Fibroblast of skin of left quadriceps (primary cell): Measurements from ENCODE around the gene BYSL.

ENCODE experiments used
- DNase-seq, 2 experiments: peaks; one replicate each; pipeline ENCODE4 v3.0.0-alpha.2; 2013; ENCODE audit warnings: low read depth in 2 of 2

The BYSL gene

DNA sequence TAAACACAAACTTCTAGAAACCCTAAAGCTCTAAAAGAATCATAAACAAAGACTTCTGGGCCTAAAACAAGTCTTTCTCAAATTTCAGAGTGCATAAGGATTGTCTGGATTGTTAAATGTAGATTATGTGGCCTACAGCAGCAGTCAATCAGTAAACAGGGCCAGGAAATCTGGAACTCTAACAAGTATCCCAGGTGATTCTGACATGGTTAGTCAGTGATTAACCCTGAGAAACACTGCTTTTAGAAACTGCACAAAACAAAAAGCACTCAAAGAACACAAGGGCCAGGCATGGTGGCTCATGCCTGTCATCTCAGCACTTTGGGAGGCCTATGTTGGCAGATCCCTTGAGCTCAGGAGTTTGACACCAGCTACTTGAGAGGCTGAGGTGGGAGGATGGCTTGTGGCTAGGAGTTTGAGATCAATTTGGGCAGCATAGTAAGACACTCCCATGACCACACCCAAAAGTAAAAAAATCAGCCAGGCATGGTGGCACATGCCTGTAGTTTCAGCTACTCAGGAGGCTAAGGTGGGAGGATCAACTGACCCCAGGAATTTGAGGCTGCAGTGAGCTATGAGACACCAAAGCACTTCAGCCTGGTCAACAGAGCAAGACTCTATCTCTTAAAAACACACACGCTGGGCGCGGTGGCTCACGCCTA, 6.3 kb upstream of the BYSL start:
- no peak for DNase-seq

DNA sequence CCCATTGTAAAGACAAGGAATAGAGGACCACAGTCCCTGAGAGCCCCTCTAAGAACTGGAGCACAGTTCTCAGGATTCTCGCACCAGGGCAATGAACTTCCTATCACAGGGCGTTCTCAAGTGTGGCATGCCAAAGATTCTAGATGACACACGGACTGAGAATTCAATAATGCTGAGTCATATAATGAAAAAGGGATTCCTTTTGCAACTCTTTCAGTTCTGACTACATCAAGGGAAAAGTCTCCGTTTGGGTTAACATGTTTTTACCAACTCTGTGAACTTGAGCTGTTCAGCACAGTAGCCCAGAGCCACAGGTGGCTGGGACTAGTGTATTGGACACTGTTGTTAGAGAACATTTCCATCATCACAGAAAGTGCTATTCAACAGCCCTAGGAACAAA, 3.8 kb upstream of the BYSL start:
- peak; percentile 86 to 87 for DNase-seq

DNA sequence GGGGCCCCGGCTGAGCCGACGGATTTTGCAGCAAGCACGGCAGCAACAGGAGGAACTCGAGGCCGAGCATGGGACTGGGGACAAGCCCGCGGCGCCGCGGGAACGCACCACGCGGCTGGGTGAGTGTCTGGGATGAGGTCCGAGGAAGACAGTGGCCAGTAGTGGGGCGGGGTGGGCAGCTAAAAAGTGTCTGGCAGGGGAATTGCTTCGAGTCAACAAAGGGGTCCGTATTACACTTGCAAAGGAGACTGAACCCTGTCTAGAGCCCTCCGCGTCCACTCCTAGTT, 356 bp downstream of the BYSL start:
- DNase-seq = no peak

DNA sequence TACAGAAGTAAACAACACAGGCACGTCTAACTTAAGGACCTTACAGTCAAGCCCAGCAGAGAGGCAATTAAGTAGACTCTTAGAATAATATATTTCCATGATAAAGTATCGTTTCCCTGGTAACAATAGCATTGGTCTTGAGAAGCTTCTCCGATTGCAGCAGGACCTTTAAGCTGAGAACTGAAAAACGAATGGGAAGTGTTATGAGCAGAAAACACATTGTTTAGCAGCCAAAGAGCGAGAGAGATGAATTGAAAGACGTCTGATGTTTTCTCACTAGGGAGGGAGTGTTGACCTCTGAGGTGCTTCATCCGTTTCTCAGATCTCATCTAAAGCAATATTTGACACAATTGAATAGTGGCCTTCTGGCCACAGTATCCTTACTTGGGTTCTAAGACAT, 855 bp downstream of the BYSL start:
- DNase-seq = no peak

DNA sequence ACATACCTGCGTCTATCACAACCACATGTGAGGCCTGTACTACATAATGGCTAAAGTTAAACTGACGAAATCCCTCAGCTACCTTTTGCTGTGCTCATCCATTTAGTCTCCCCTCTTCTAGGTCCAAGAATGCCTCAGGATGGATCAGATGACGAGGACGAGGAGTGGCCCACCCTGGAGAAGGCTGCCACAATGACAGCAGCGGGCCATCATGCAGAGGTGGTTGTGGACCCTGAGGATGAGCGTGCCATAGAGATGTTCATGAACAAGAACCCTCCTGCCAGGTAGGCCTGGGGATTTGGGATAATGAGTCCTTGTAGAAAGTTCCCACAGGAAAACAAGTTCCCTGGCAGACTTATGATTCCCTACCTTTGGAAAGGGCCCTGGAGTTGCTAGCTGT, 6.0 kb downstream of the BYSL start:
- no peak for DNase-seq

DNA sequence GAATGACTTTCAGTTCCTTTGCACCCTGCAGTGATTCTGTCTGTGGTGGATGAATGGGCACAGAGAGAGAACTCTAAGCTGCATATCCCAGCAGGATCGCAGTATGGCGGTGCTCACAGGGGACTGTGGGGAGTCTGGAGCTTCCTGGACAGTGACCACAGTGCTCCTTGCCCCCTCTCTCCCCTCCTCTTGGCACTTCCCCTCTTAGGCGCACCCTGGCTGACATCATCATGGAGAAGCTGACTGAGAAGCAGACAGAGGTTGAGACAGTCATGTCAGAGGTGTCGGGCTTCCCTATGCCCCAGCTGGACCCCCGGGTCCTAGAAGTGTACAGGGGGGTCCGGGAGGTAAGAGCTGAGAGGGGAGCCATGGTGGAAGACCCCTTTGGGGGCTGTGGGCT, 8.6 kb downstream of the BYSL start:
- no peak for DNase-seq

DNA sequence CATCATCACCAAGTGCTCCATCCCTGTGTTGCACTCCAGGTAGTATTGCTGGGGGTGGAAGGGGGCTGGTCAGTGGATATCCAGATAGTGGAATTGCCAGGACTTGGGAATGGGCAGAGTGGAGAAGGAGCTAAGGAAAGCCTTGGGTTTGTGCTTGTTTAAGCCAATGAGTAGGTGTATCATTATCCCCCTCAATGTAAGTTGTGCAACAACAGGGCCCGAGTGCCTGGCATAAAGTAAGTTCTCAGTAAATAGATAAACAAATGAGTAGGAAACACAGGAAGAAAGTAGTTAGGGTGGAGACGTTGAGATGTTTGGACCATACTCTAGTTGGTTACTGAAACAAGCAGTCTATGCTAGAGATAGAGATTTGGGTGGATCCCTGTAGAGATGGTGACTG, 10.5 kb downstream of the BYSL start:
- DNase-seq = no peak

DNA sequence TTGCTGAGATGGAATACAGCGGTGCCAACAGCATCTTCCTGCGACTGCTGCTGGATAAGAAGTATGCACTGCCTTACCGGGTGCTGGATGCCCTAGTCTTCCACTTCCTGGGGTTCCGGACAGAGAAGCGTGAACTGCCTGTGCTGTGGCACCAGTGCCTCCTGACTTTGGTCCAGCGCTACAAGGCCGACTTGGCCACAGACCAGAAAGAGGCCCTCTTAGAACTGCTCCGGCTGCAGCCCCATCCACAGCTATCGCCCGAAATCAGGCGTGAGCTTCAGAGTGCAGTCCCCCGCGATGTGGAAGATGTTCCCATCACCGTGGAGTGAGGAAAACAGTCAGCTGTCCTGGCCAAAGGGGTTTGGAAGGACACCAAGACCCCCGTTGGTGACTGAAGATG, 11.1 kb downstream of the BYSL start:
- DNase-seq = no peak

DNA sequence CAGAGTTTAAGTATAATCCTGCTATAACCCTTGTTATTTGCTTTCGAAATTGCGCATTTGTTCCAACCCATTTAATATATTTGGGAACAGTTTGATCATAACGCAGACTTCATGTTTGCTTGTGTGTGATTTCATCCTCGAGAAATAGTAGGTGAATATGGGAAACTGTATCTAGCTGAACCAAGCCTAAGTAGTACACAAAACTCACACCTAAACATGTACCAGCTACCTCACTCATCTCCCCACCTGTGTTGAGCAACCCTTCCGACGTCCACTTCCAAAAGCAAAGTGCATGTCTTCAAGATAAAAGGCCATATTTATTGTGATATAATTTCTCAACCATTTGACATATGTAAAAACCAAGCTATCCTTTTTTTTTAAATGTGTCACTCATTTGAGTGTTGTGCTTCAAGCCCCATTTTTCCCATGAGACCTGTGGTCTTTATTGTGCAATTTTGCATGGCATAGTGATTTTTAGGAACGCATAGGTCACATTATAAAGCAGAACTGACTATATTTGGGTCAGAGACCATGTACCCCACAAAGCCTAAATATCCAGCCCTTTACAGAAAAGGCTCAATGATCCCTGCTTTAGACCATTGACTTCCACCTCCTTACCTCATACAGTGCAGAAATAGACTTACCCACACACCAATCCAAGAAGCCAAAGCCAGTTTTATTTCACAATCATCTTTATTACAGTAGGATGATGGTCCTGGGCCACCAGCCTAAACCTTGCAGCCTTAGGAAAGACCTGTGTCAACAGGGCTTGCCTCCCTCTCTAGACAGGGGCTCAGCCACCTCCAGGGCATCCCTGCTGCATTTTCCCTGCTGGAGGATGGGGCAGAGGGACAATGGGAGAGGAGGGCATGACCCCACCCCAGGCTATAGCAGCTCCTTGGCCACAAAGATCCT, 13.2 kb downstream of the BYSL start:
- no peak for DNase-seq

DNA sequence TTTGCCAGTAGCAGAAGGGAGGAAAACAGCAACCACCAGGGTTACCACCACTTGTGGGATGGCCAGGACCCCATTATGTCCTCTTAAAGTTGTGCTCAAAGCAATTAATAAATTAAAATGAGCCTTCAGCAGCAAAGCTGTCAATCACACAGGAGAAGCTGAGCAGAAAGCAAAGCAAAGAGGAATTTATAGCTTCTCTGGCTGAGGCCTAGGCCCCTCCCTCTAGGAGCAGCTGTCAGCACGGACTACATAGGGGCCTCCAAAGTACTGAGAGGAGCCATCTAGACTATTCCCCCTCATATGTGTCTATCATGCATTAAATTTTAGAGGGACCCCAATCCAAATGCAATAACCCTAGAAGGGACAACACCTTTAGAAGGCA, 13.9 kb downstream of the BYSL start:
- DNase-seq = no peak

DNA sequence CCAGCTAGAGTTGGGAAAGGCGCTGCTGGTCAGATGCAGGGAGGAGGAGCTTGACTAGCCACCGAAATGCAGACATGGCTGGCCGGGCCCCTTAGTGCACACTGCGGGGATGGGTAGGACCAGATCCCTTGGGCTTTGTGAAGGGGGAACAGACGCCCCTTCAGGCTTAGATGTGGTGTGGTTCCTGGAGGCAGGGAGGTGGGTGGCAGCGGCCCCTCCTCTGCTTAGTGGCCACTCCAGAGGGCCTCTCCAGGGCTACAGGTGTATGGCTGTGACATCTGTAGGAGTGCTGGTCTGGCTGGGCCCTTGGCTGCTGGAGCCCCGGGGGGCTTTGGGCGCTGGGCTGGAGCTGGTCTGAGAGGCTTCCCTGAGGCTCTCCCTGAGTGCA, 14.4 kb downstream of the BYSL start:
- no peak for DNase-seq

DNA sequence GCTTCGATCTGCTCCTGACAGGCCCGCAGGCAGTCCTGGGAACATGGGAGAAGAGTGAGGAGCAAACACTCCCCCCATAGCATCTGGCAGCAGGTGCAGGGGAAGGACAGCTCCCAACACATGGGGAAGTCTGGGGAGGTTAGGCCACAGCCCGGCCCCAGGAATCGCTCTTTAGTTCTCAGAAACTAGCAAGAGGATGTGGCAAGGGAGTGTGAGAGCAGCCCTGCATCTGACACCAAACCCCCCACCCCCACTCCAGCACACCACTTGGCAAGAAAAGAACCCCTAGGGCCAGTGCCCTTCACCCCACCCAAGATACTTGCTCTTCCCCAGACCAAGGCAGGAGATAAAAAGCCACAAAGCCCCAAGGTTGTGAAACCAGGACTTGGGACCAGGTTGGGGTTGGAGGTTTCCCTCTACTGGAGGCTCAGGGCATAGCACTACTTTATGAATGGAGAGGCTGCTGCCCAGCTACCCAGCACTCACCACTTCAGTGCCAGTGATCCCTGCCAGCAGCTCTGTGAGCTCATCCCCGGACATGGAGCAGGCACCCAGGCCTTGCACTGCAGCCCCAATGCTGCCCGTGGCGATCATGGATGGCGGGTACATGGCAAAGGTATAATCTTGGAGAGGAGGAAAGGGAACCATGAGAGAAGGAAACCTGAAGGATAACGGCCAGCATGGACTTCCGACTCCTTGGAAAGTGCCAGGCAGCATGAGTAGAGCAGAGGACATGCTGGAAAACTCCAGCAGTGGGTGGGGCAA, 15.0 kb downstream of the BYSL start:
- DNase-seq = peak; percentile 57 to 61

DNA sequence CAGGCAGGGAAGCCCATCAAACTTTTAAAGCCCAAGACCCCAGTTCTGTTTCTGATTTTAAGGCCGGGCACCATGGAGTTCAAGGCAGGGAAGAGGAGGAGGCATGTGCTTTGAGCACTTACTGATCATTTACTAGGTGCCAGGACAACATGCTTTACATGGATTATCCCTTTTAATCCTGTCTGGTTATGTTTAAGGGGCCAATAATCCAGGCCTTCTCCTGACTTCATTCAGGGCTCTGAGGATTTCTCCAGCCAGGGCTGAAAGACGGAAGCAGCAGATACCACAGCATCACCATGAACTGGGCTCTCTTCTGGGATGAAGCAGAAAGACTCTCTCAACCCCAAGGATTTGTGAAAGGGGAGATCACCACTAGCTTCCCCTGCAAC, 16.2 kb downstream of the BYSL start:
- no peak for DNase-seq

DNA sequence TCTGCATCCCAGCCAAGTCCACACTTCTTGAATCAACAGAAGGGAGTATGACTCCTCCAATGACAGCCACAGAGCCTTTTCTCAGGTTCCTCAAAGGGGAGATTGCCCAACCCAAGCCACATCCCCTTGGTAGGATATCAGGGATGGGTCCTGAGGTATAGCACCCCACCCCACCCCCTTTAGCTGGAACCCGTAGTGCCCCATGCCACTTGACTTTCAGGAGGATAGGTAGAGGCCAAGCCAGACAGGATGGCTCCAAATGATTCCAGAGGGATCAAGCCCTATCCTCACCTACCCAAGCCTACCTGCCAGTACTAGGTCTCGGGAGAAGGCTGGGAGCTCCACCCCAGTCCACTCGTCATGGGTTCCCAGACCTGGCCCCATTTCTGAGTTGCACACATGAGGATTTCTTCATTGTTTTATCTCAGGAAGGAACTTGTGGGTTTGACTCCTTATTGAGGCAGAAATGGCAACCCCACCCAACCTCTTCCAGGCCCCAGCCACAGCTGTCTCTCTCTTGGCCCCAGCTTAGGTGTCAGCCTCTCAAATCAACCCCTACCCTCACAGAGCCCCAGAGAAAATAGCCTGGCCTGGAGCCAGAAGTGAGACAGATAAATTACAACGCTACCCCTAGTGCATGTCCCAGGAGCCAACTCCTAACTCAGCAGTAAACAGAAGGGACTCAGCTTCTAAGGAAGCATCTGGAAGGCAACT, 16.7 kb downstream of the BYSL start:
- DNase-seq = no peak

DNA sequence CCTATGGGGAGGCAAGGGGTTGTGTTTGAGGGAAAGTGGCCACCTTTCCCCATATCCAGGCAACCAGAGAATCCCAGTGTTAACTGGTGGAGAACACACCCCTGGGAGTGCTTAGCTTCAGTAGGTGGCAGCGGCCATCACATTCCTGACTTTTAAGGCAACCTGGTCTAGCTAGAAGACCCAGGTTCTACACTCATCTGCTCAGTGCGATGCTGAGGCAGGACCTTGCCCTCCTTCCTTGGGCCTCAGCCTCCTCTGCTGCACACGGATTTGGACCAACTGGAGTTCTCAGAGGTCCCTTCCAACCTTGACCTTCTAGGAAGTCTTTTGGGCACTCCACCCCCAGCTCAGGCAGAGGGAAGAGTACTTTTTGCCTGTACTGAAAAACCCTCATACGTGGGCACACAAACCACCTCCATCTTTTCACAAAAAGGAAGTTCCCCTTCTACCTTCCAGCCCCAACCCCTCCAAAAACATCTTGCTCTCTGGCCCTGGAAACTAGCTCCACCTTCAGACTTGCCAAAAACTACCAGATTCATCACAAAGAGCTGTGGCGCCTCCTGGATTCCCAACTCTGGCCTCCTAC, 17.4 kb downstream of the BYSL start:
- DNase-seq = no peak

DNA sequence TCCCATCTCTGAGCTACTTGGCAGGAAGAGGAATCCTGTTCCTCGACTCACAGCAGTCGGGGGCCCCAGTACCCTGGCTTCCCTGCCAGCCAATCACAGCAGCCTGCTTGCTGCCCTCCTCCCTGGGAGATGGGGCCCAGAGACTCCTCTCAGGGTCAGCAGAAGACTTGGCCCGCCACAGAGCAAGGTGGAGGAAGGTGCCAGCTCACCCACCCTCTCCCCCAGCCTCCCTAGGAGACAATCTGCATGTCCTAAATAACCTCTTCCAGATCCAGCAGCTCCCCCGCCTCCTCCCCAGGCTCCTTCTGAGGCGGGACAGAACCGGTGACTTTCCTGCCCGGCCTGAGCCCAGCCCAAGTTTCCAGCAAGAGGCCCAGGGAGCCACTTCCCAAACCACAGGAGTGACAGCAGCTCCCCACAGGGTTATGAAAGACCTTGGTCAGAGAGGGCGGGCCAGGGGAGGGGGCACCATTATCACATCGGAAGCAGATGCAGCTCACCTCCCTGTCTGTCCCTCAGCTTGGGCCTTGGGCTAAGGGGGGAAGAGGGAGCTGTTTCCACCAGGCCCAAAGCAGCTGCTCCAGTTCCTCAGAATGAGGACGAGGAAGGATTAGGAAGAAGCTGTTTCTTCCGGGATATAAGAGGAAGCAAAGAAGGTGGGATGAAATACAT, 18.0 kb downstream of the BYSL start:
- no peak for DNase-seq

DNA sequence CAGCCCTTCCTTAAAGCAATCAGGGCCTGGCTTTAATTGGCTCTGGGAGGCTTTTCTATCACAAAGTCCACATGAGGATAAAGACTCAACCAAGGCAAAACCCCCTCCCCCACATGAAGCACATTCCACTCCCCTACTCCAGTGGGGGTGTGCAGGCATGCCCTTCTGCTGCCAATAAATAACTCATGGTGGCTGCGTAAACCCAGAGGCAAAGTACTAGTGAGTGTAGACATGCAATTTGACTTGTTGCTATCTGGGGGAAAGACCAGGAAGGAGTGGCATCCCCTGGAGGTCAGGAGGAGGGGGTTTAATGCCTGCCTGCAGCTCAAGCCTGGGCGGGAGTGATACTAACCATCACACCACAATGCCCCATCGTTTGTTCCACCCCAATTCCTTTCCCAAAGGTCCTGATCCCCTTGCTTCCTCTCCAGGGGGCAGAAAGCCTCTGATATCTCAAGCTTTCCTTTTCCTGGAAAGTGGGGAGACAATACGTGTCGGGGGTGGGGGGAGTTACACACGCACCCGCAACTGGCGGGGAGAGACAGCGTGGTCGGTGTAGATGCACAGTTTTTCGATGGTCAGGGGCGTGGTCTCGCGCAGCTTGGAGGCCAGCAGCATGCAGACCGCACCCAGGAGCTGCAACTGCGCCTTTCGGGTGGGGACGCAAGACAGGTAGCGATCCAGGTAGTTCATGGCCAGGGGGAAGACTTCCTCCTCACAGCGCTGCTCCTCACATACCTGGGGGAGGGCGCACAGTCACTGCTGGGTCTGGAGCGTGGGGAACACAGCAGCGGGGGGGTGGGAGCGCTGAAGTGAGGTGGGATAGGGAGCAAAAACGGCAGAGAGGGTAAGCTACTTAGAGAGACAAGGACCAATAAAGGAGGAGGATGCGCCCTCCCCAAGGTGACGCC, 18.8 kb downstream of the BYSL start:
- peak in 1 of 2 experiments; percentile 46 for DNase-seq

DNA sequence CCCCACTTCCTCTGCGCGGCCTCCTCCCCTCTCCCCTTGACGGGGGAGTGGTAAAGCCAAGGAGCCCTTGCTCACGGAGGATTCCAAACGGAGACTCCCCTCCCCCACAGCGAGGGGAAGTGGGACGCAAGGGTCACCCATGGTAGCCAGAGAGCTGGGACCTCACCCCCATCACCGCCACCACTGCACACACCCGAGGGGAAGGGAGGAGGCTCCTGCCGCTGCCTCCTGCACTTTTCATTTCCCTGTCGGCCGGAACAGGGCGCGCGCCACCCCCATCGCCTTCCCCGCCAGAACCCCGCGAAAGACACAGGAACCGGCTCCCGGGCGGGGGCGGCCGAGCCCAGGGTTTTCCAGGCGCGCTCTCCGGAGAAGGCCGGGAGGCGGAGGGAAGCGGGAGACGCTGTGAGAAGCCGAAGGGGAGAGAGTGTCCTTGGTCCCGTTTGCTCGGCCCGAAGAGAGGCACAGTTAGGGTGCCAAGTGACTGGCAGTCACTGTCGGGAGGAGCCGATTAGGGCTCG, 19.5 kb downstream of the BYSL start:
- no peak for DNase-seq

DNA sequence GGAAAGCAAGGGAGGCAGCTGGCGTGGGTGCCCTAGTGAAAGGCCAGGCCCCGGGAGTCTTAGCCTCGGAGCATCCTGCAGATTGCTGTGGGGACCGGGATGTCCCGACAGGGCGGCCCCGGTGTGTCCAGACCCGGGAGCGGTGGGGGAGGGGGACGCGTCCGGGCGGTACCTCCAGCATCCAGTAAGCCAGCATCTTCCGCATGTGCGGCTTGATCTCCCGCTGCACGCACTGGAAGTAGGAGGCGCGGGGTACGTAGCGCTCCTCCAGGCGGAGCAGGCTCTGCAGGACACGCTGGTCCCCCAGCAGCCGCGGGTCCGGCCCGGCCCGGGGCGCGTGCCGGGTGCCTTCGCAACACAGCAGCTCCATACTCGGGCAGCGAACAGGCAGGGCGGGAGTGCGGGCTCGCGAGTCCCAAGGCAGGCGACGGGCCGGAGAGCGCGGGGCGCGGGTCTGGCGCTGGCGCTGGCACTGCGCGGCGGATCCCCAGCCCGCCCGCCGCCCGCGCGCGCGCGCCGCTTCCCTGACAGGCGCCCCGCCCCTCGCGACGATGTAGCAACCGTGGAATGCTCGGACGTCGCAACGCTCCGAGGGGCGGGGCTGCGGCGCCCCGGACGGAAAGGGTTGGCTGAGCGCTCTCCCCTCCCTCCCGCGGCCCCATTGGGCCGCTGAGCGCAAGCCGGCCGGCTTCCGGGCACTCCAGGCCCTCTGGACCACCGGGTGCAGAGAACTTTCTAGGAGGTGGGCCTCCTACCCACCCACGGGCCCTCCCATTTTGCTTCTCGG, 20.2 kb downstream of the BYSL start, which contains the start of gene CCND3:
Gene CCND3, minus strand, starts transcription at position 529 of the 787 bp plus-strand sequence. Its CDS starts 159 bp downstream, at position 370.
- DNase-seq = peak; percentile 76 to 79
